PC-9 (cell line): ENCODE results near the gene FREM2. TPM values are rescaled to one million over a fixed set of nuclear protein-coding genes. Genes with fewer than 3 reads are reported as not detected.

Experiments used
- BruUV-seq: library from RNA; stranded (reverse); fragments of 400-500 nt; replicated peaks from 2 replicates; lab custom pipeline; 2021; lab: Mats Ljungman, UMichigan
- CTCF ChIA-PET: fragments of 300-600 bp; sonication (Branson Sonifier 250); formaldehyde crosslinking; loops from one replicate; lab custom pipeline; 2022; ENCODE audit warnings: antibody characterized with exemption; lab: Charles Lee
- POLR2A ChIA-PET: fragments of 300-600 bp; sonication (Branson Sonifier 250); formaldehyde crosslinking; loops from one replicate; lab custom pipeline; 2022; ENCODE audit warnings: antibody characterized with exemption; ENCODE audit not compliant: unreplicated experiment; lab: Charles Lee
- DNase-seq, 2 experiments: peaks; one replicate each; pipeline versions ENCODE4 v3.0.0 to v3.0.0-alpha.2; 2015 to 2022; ENCODE audit warnings: mixed read lengths in 1 of 2
- H2AFZ ChIP-seq: fragments of 200-600 bp; sonication (generic); 2 replicates; pipeline ENCODE4 v1.8.1; 2017; ENCODE audit warnings: antibody characterized with exemption
- H3F3A ChIP-seq: fragments of 200-600 bp; sonication (generic); 2 replicates; pipeline ENCODE4 v1.8.1; 2017; ENCODE audit warnings: antibody characterized with exemption, mild to moderate bottlenecking, low read depth; ENCODE audit not compliant: insufficient read depth
- H3K27ac ChIP-seq: fragments of 200-600 bp; sonication (generic); 2 replicates; pipeline ENCODE4 v1.6.1; 2016; ENCODE audit warnings: mixed run types
- H3K27me3 ChIP-seq: fragments of 200-600 bp; sonication (generic); 2 replicates; pipeline ENCODE4 v1.6.1; 2016; ENCODE audit warnings: low read depth, mixed run types; ENCODE audit not compliant: insufficient read depth
- H3K36me3 ChIP-seq: fragments of 200-600 bp; sonication (generic); 2 replicates; pipeline ENCODE4 v1.6.1; 2016; ENCODE audit warnings: low read depth, mixed run types
- H3K4me1 ChIP-seq: fragments of 200-600 bp; sonication (generic); replicated peaks from 2 replicates; pipeline ENCODE4 v1.6.1; 2016; ENCODE audit warnings: mixed run types; ENCODE audit not compliant: insufficient read depth
- H3K4me2 ChIP-seq: fragments of 200-600 bp; sonication (generic); 2 replicates; pipeline ENCODE4 v1.6.1; 2017; ENCODE audit warnings: mixed run types
- H3K4me3 ChIP-seq: fragments of 200-600 bp; sonication (generic); 2 replicates; pipeline ENCODE4 v1.6.1; 2016; ENCODE audit warnings: mixed run types
- H3K79me2 ChIP-seq: fragments of 200-600 bp; sonication (generic); 2 replicates; pipeline ENCODE4 v1.6.1; 2017; ENCODE audit warnings: low read depth, mixed run types
- H3K9me2 ChIP-seq: fragments of 200-600 bp; sonication (generic); 2 replicates; pipeline ENCODE4 v1.8.1; 2017; ENCODE audit warnings: mild to moderate bottlenecking; ENCODE audit not compliant: insufficient read depth
- H3K9me3 ChIP-seq: fragments of 200-600 bp; sonication (generic); 2 replicates; pipeline ENCODE4 v1.8.1; 2016; ENCODE audit warnings: low read depth; ENCODE audit not compliant: insufficient read depth
- H4K20me1 ChIP-seq: fragments of 200-600 bp; sonication (generic); 2 replicates; pipeline ENCODE4 v1.8.1; 2017; ENCODE audit not compliant: insufficient read depth
- CTCF ChIP-seq: fragments of 200-600 bp; sonication (generic); conservative IDR thresholded peaks from 2 replicates; pipeline ENCODE4 v1.6.1; 2017; ENCODE audit warnings: mixed run types, antibody characterized with exemption, mild to moderate bottlenecking, moderate library complexity
- EZH2 ChIP-seq: fragments of 200-600 bp; sonication (generic); IDR thresholded peaks from 2 replicates; pipeline ENCODE4 v1.8.0; 2017; ENCODE audit warnings: antibody characterized with exemption, low read depth
- intact Hi-C: fragments of 100-400 bp; cut with micrococcal nuclease; formaldehyde crosslinking; loops from one replicate; pipeline ENCODE4 v1.10.0; 2022; ENCODE audit not compliant: unreplicated experiment
- total RNA-seq: library from RNA; stranded (reverse); gene quantifications from 2 replicates; pipeline ENCODE4 v1.2.3, GENCODE V29; 2021

The FREM2 gene
- total RNA-seq, 1 experiment from 2014 or later: 0.65 TPM

DNA sequence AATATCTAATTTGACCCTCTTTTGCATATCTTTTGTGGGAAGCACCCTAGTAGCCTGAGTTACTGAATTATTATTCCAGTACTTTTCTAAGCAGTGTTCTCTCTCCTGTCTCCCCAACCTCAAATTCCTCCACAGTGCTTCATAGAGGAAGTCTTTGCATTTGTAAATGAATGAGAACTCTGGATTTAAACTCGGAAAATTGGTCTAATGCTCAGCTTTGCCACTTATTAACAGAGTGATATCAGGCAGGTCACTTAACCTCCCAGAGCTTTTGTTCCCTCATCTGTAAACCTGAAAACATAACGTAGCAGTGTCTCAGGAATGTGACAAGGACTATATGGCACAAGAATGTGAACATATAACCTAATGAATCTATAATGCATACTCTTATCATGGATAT is 26.2 kb downstream of the FREM2 start:
- H3K27ac ChIP-seq: no peak overlapping the region
- TF ChIP-seq CTCF (no peak), EZH2 (no peak)
- H3K9me2 ChIP-seq: no peaks in the 10 kb centered on the region
- H3K4me1 ChIP-seq: no peaks in the 10 kb centered on the region
- H3K4me2 ChIP-seq: no peak overlapping the region
- H3K4me3 ChIP-seq: no peak overlapping the region
- no peaks in the 10 kb centered on the region for H4K20me1 ChIP-seq
- no peaks in the 10 kb centered on the region for H3K79me2 ChIP-seq
- ChIA-PET CTCF (no interaction called here), POLR2A (no interaction called here)
- BruUV-seq: no TSS peak
- no peaks in the 10 kb centered on the region for H3K36me3 ChIP-seq
- intact Hi-C loops: no loop called here
- H3K9me3 ChIP-seq: no peaks in the 10 kb centered on the region
- no peak for DNase-seq
- H3K27me3 ChIP-seq: no peaks in the 10 kb centered on the region
- H3F3A ChIP-seq: no peaks in the 10 kb centered on the region
- H2AFZ ChIP-seq: no peak overlapping the region

DNA sequence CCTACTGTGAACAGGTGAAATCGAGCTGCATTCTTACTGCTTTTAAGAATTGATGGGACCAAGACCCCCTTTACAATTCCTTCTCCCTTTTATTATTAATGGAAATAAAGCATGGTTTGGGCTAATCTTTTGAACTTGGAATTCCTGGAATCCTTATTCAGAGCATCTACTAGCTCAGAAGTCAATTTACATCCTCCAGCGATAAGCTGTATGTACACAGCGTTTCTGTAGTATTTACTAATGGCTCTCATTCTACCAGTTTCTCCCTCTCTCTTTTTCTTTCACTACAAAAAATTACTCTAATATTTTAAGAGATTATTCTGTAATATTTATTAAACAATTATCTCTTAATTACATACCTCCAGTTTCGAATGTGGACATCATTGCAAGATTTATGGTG is 31.5 kb downstream of the FREM2 start:
- no TSS peak for BruUV-seq
- Histone ChIP-seq H2AFZ (no peak overlapping the region), H3K27me3 (no peaks in the 10 kb centered on the region), H3K4me2 (no peak overlapping the region), H3K4me3 (no peak overlapping the region), H3K27ac (no peak overlapping the region), H3K9me2 (no peaks in the 10 kb centered on the region), H3K79me2 (no peaks in the 10 kb centered on the region), H3K9me3 (no peaks in the 10 kb centered on the region), H3K4me1 (no peaks in the 10 kb centered on the region), H3F3A (no peaks in the 10 kb centered on the region), H3K36me3 (no peaks in the 10 kb centered on the region), H4K20me1 (no peaks in the 10 kb centered on the region)
- TF ChIP-seq CTCF (no peak), EZH2 (no peak)
- POLR2A ChIA-PET: no interaction called here
- CTCF ChIA-PET: no interaction called here
- DNase-seq: no peak
- intact Hi-C loops: no loop called here

GRCh38 chr13:38730332-38730731 is 43.5 kb downstream of the FREM2 start:
- TF ChIP-seq EZH2 (no peak), CTCF (no peak)
- Histone ChIP-seq H3K4me1 (no peaks in the 10 kb centered on the region), H3K79me2 (no peaks in the 10 kb centered on the region), H3K9me3 (no peaks in the 10 kb centered on the region), H3K27me3 (no peaks in the 10 kb centered on the region), H3F3A (no peaks in the 10 kb centered on the region), H2AFZ (no peak overlapping the region), H4K20me1 (no peaks in the 10 kb centered on the region), H3K36me3 (no peaks in the 10 kb centered on the region), H3K4me2 (no peak overlapping the region), H3K9me2 (no peaks in the 10 kb centered on the region), H3K4me3 (no peak overlapping the region), H3K27ac (no peak overlapping the region)
- no peak for DNase-seq
- intact Hi-C loops: no loop called here
- POLR2A ChIA-PET: no interaction called here
- BruUV-seq: no TSS peak
- CTCF ChIA-PET: no interaction called here
